GM18951 (cell line): ENCODE results near the gene ZNF532.

ENCODE experiments used
- POLR2A ChIP-seq: IDR thresholded peaks from 4 replicates; pipeline ENCODE4 v1.6.1; 2011; ENCODE audit warnings: mild to moderate bottlenecking; ENCODE audit not compliant: insufficient read length, insufficient read depth; ENCODE audit errors: extremely low read depth
- in situ Hi-C: fragments of 300-500 bp; cut with MboI; formaldehyde crosslinking; loops from one replicate; pipeline ENCODE4 v1.12.0; 2022; ENCODE audit warnings: low sequenced_read_pairs, mixed read lengths, inconsistent platforms; ENCODE audit not compliant: unreplicated experiment

The ZNF532 gene

GRCh38 chr18:58960946-58961722 lies 96.5 kb downstream of the ZNF532 start:
- in situ Hi-C loops, result no loop called here

GRCh38 chr18:58962336-58962735 lies 97.7 kb downstream of the ZNF532 start:
- in situ Hi-C loops, result no loop called here
- no peak for TF ChIP-seq POLR2A

More at GRCh38 chr18:58960946-58961722, 96.5 kb downstream of the ZNF532 start:
- TF ChIP-seq POLR2A, result no peak

- in situ Hi-C loops, result no loop called here
- TF ChIP-seq POLR2A, result no peak
These were observed 100.8 kb downstream of the ZNF532 start for GRCh38 chr18:58965291-58966004.

GRCh38 chr18:58966005-58966677 lies 101.5 kb downstream of the ZNF532 start:
- TF ChIP-seq POLR2A, result no peak
- in situ Hi-C loops, result no loop called here

- in situ Hi-C loops, result no loop called here
- no peak for TF ChIP-seq POLR2A
These were observed 102.0 kb downstream of the ZNF532 start for GRCh38 chr18:58966704-58967103.

- TF ChIP-seq POLR2A, result no peak
- in situ Hi-C loops, result no loop called here
These were observed 103.1 kb downstream of the ZNF532 start for GRCh38 chr18:58967751-58968254.

GRCh38 chr18:58970943-58971790 lies 106.5 kb downstream of the ZNF532 start:
- in situ Hi-C loops, result no loop called here
- no peak for TF ChIP-seq POLR2A

GRCh38 chr18:58975296-58975695 lies 110.6 kb downstream of the ZNF532 start:
- in situ Hi-C loops, result no loop called here
- no peak for TF ChIP-seq POLR2A

GRCh38 chr18:58975781-58976180 lies 111.1 kb downstream of the ZNF532 start:
- no peak for TF ChIP-seq POLR2A

GRCh38 chr18:58977223-58977622 lies 112.5 kb downstream of the ZNF532 start:
- in situ Hi-C loops, result no loop called here
- TF ChIP-seq POLR2A, result no peak

More at GRCh38 chr18:58975781-58976180, 111.1 kb downstream of the ZNF532 start:
- in situ Hi-C loops, result no loop called here

GRCh38 chr18:58977801-58978200 lies 113.1 kb downstream of the ZNF532 start:
- no peak for TF ChIP-seq POLR2A
- in situ Hi-C loops, result no loop called here

- no peak for TF ChIP-seq POLR2A
- in situ Hi-C loops, result no loop called here
These were observed 114.2 kb downstream of the ZNF532 start for GRCh38 chr18:58978916-58979315.

GRCh38 chr18:58979615-58980014 lies 114.9 kb downstream of the ZNF532 start:
- in situ Hi-C loops, result no loop called here

GRCh38 chr18:58980991-58981390 lies 116.3 kb downstream of the ZNF532 start:
- TF ChIP-seq POLR2A, result no peak
- in situ Hi-C loops, result no loop called here

More at GRCh38 chr18:58979615-58980014, 114.9 kb downstream of the ZNF532 start:
- TF ChIP-seq POLR2A, result no peak
